ENCODE data around the gene FTCDNL1.

DNA sequence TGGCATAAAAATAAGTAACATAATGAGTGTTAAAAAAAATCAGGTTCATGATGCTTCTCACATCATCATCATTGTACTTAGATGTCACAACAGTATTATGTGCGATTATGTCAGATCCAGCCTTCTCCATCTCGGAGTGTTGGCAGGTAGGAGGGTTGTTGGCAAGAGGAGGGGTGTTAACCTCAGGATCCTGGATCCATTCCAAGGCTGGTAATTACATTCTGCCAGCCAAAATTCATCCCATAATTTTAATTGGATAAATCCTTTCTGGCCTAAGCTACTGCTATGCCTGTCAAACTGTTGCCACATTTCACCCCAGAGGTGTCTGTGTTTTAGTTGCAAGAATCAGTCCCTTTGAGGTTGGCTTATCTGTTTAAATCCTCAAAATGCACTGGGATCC is 891 bp upstream of the FTCDNL1 start:
- no peak for TF ChIP-seq POLR2AphosphoS5 (IDR thresholded peaks at IDR 0.05; ENCODE audit: borderline replicate concordance, low read depth, low read length)
- no peak for TF ChIP-seq EZH2 (IDR thresholded peaks at IDR 0.05)
